Parathyroid adenoma (tissue), 2 donors: ENCODE data around the gene NTPCR.

Experiments
- H2AFZ ChIP-seq: fragments of 300-600 bp; sonication (generic); one replicate; pipeline ENCODE4 v1.7.0; 2017; ENCODE audit warnings: antibody characterized with exemption, mild to moderate bottlenecking
- H3K27ac ChIP-seq: fragments of 300-600 bp; sonication (generic); one replicate; pipeline ENCODE4 v1.7.0; 2017
- H3K27me3 ChIP-seq: fragments of 300-600 bp; sonication (generic); one replicate; pipeline ENCODE4 v1.7.0; 2017; ENCODE audit warnings: low read length; ENCODE audit not compliant: control insufficient read depth, insufficient read depth
- H3K36me3 ChIP-seq: fragments of 300-600 bp; sonication (generic); one replicate; pipeline ENCODE4 v1.7.0; 2017; ENCODE audit warnings: low read length; ENCODE audit not compliant: control insufficient read depth, insufficient read depth
- H3K4me1 ChIP-seq: fragments of 300-600 bp; sonication (generic); one replicate; pipeline ENCODE4 v1.7.0; 2017; ENCODE audit warnings: control low read depth
- H3K4me2 ChIP-seq: fragments of 300-600 bp; sonication (generic); one replicate; pipeline ENCODE4 v1.7.0; 2017; ENCODE audit warnings: low read length
- H3K4me3 ChIP-seq: fragments of 300-600 bp; sonication (generic); one replicate; pipeline ENCODE4 v1.7.0; 2017; ENCODE audit warnings: low read depth, low read length
- H3K79me2 ChIP-seq: fragments of 300-600 bp; sonication (generic); one replicate; pipeline ENCODE4 v1.7.0; 2017; ENCODE audit warnings: control low read depth
- H3K9ac ChIP-seq: fragments of 300-600 bp; sonication (generic); one replicate; pipeline ENCODE4 v1.7.0; 2017; ENCODE audit warnings: mild to moderate bottlenecking
- H3K9me3 ChIP-seq: fragments of 300-600 bp; sonication (generic); one replicate; pipeline ENCODE4 v1.7.0; 2017; ENCODE audit warnings: low read length; ENCODE audit not compliant: control insufficient read depth
- TF ChIP-seq, protein P1 (sequence below): fragments of 300-600 bp; sonication (generic); IDR thresholded peaks from one replicate; pipeline ENCODE4 v1.7.0; 2017; ENCODE audit warnings: antibody characterized with exemption, mild to moderate bottlenecking
- donor health status: primary hyperparathyroidism.

Gene NTPCR

DNA sequence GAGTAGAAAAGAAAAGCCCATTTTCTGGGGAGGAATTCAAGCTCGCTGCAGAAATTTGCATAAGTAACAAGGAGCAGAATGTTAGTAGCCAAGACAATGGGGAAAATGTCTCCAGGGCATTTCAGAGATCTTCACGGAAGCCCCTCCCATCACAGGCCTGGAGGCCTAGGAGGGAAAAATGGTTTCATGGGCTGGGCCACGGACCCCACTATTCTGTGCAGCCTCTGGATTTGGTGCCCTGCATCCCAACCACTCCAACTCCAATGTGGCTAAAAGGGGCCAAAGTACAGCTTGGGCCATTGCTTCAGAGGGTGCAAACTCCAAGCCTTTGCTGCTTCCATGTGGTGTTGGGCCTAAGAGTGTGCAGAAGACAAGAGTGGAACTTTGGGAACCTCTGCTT is 43.1 kb downstream of the NTPCR start:
- H3K27ac ChIP-seq = no peak overlapping the region
- H3K27me3 ChIP-seq = no peaks in the 10 kb centered on the region
- no peaks in the 10 kb centered on the region for H3K79me2 ChIP-seq
- H3K36me3 ChIP-seq = no peaks in the 10 kb centered on the region
- no peak overlapping the region for H3K4me3 ChIP-seq
- H3K4me1 ChIP-seq = no peaks in the 10 kb centered on the region
- H3K4me2 ChIP-seq = no peak overlapping the region
- no peak overlapping the region for H2AFZ ChIP-seq
- H3K9ac ChIP-seq = no peak overlapping the region
- no peaks in the 10 kb centered on the region for H3K9me3 ChIP-seq
- TF ChIP-seq, protein P1, sequence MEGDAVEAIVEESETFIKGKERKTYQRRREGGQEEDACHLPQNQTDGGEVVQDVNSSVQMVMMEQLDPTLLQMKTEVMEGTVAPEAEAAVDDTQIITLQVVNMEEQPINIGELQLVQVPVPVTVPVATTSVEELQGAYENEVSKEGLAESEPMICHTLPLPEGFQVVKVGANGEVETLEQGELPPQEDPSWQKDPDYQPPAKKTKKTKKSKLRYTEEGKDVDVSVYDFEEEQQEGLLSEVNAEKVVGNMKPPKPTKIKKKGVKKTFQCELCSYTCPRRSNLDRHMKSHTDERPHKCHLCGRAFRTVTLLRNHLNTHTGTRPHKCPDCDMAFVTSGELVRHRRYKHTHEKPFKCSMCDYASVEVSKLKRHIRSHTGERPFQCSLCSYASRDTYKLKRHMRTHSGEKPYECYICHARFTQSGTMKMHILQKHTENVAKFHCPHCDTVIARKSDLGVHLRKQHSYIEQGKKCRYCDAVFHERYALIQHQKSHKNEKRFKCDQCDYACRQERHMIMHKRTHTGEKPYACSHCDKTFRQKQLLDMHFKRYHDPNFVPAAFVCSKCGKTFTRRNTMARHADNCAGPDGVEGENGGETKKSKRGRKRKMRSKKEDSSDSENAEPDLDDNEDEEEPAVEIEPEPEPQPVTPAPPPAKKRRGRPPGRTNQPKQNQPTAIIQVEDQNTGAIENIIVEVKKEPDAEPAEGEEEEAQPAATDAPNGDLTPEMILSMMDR = no peak

DNA sequence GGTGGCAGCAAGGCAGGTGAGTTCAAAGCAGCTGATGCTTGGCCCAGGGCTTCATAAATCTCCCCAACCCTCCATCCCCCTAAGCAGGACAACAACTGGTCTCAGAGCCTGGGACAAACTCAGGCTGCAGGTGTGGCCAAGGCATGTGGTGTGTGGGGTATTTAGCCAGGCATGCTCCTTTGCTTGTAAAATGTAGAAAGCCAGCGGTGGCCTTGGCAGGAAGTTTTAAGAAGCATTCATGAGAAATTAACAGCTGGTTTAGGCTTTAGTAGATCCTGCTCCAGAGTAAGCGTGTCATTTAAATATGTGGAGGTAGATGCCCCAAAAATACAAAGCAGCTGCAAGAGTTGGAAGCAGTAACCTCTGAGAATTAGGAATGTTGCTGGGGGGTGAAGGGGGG is 44.8 kb downstream of the NTPCR start:
- H3K36me3 ChIP-seq = no peaks in the 10 kb centered on the region

DNA sequence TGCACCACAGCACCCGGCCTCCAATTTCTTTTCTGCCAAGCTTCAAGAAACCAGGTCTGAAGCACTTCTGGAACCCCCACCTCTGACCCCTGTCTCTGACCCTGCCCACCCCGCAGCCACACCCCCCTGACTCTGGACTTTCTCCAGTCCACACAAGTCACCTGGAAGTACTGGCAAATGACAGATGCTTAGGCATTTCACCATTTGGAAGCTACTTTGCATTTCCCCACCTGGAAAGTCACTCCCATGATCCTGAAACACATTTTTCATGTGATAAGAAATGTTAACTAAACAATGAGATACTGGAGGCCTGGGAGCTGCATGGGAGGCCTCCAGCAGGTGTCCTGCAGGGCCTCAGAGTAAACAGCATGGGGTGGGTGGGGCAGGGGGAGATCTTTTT is 45.7 kb downstream of the NTPCR start:
- Histone ChIP-seq H3K36me3 (no peaks in the 10 kb centered on the region), H3K9me3 (no peaks in the 10 kb centered on the region), H3K9ac (no peak overlapping the region), H2AFZ (no peak overlapping the region), H3K4me1 (no peaks in the 10 kb centered on the region), H3K27ac (no peak overlapping the region), H3K4me3 (no peak overlapping the region), H3K4me2 (no peak overlapping the region), H3K27me3 (no peaks in the 10 kb centered on the region), H3K79me2 (no peaks in the 10 kb centered on the region)
- TF ChIP-seq, protein P1 = no peak

More for the DNA sequence above, 44.8 kb downstream of the NTPCR start:
- TF ChIP-seq, protein P1 = no peak
- Histone ChIP-seq H3K27me3 (no peaks in the 10 kb centered on the region), H3K9ac (no peak overlapping the region), H3K9me3 (no peaks in the 10 kb centered on the region), H3K27ac (no peak overlapping the region), H2AFZ (no peak overlapping the region), H3K79me2 (no peaks in the 10 kb centered on the region), H3K4me3 (no peak overlapping the region), H3K4me2 (no peak overlapping the region), H3K4me1 (no peaks in the 10 kb centered on the region)

DNA sequence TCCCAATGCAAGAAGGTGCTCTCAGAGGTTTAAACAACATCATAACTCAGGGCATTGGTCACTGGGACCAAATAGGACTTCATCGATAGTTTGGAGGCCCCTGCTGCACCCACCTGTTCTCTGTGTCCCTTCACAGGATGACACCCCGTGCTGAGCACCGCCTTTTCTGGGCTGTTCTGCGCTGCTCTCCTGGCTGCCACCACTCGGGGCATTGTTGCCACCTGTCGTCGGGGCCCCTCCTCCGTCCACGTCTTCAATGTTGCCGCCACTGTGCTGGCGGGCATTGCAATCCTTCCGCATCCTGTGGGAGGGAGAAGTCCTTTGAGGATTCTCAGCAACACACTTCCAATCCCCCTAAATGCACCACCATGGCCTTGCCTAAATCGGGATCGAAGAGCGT is 47.7 kb downstream of the NTPCR start:
- no peaks in the 10 kb centered on the region for H3K79me2 ChIP-seq
- no peak overlapping the region for H3K9ac ChIP-seq
- H3K36me3 ChIP-seq = no peaks in the 10 kb centered on the region
- no peak overlapping the region for H2AFZ ChIP-seq
- TF ChIP-seq, protein P1 = no peak
- no peak overlapping the region for H3K27ac ChIP-seq
- H3K4me1 ChIP-seq = no peaks in the 10 kb centered on the region
- H3K9me3 ChIP-seq = no peaks in the 10 kb centered on the region
- no peak overlapping the region for H3K4me3 ChIP-seq
- no peaks in the 10 kb centered on the region for H3K27me3 ChIP-seq
- no peak overlapping the region for H3K4me2 ChIP-seq

DNA sequence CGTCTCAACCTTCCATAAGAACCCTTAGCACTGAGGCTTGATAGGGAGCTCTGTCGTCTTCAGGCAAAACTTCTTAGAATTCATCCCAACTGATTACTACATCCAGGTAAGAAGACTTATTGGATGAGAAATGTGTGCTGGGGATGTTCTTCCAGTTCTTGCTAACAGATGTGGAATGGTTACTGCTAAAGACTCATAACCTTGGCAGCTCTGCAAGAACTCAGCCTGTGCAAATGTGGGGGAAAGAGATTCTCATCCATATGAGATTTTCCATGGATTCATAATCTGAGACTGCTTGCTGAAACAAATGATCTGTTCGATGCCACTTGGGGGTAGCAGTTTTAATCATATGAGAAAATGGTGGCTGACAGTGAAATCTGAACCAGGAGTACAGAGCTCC is 48.2 kb downstream of the NTPCR start:
- H3K27ac ChIP-seq = no peak overlapping the region
- H3K36me3 ChIP-seq = no peaks in the 10 kb centered on the region
- H3K9me3 ChIP-seq = no peaks in the 10 kb centered on the region
- TF ChIP-seq, protein P1 = no peak
- no peaks in the 10 kb centered on the region for H3K27me3 ChIP-seq
- H3K9ac ChIP-seq = no peak overlapping the region
- no peaks in the 10 kb centered on the region for H3K4me1 ChIP-seq
- no peaks in the 10 kb centered on the region for H3K79me2 ChIP-seq
- H3K4me2 ChIP-seq = no peak overlapping the region
- no peak overlapping the region for H2AFZ ChIP-seq
- no peak overlapping the region for H3K4me3 ChIP-seq
